HepG2 (cell line): Measurements from ENCODE around the gene TADA2B. TPM values are rescaled to one million over a fixed set of nuclear protein-coding genes. Genes with fewer than 3 reads are reported as not detected.
A peak's percentile ranks its signal among the peaks of the same experiment; 100 is the strongest.

ENCODE experiments used
- CBFB ChIP-seq: sonication (generic); formaldehyde crosslinking; IDR thresholded peaks from 2 replicates; pipeline ENCODE4 v1.4.0; 2020; ENCODE audit warnings: missing genetic modification reagents
- CCAR2 ChIP-seq: fragments of 200-400 bp; formaldehyde crosslinking; optimal IDR thresholded peaks from 2 replicates; pipeline ENCODE3; 2018; ENCODE audit warnings: low read depth, mild to moderate bottlenecking, low read length, moderate library complexity
- EEA1 ChIP-seq: sonication (generic); formaldehyde crosslinking; IDR thresholded peaks from 2 replicates; pipeline ENCODE4 v1.5.1; 2020; ENCODE audit warnings: mild to moderate bottlenecking, missing genetic modification reagents, borderline replicate concordance
- FIP1L1 ChIP-seq: fragments of 200-400 bp; formaldehyde crosslinking; IDR thresholded peaks from 2 replicates; pipeline ENCODE4 v1.6.1; 2018; ENCODE audit warnings: low read depth, mild to moderate bottlenecking, low read length, moderate library complexity, borderline replicate concordance; ENCODE audit not compliant: insufficient read depth
- HNF4G ChIP-seq, 2 experiments: sonication (generic) in 1 of 2; formaldehyde crosslinking in 1 of 2; IDR thresholded peaks; 2 replicates each; pipeline versions ENCODE4 v1.4.0 to v1.6.1; 2011 to 2020; ENCODE audit warnings: borderline replicate concordance in 2 of 2, low read depth in 2 of 2, mild to moderate bottlenecking in 2 of 2, low read length in 1 of 2, missing genetic modification reagents in 1 of 2, moderate library complexity in 1 of 2
- IRX3 ChIP-seq: sonication (generic); formaldehyde crosslinking; IDR thresholded peaks from 2 replicates; pipeline ENCODE4 v1.8.1; 2023; ENCODE audit warnings: mild to moderate bottlenecking, low read depth, missing genetic modification reagents, borderline replicate concordance
- KDM5B ChIP-seq: sonication (generic); formaldehyde crosslinking; IDR thresholded peaks from 2 replicates; pipeline ENCODE4 v1.4.0; 2020; ENCODE audit warnings: missing genetic modification reagents, mild to moderate bottlenecking, borderline replicate concordance
- MAFK ChIP-seq, 2 experiments: IDR thresholded peaks in 1 of 2; conservative IDR thresholded peaks in 1 of 2; 2 replicates each; pipeline ENCODE4 v1.6.1; 2011; ENCODE audit warnings: improper control_type of control experiment in 2 of 2, low read length in 2 of 2
- NFRKB ChIP-seq: fragments of 450-650 bp; IDR thresholded peaks from 2 replicates; pipeline ENCODE4 v1.6.1; 2017
- SMYD3 ChIP-seq: sonication (generic); formaldehyde crosslinking; IDR thresholded peaks from 2 replicates; pipeline ENCODE4 v1.8.1; 2023; ENCODE audit warnings: mild to moderate bottlenecking, missing genetic modification reagents
- TAF1 ChIP-seq: sonication (generic); formaldehyde crosslinking; IDR thresholded peaks from 2 replicates; pipeline ENCODE4 v1.4.0; 2020; ENCODE audit warnings: missing genetic modification reagents
- ZBTB7B ChIP-seq: sonication (generic); formaldehyde crosslinking; IDR thresholded peaks from 2 replicates; pipeline ENCODE4 v1.4.0; 2020; ENCODE audit warnings: missing genetic modification reagents
- ZFP62 ChIP-seq: sonication (generic); formaldehyde crosslinking; IDR thresholded peaks from 2 replicates; pipeline ENCODE4 v1.4.0; 2020; ENCODE audit warnings: missing genetic modification reagents
- ZNF260 ChIP-seq: sonication (generic); formaldehyde crosslinking; IDR thresholded peaks from 2 replicates; pipeline ENCODE4 v1.4.0; 2020; ENCODE audit warnings: missing genetic modification reagents, low read depth, mild to moderate bottlenecking, borderline replicate concordance
- ZNF367 ChIP-seq: sonication (generic); formaldehyde crosslinking; IDR thresholded peaks from 2 replicates; pipeline ENCODE4 v1.4.0; 2020; ENCODE audit warnings: missing genetic modification reagents, borderline replicate concordance
- ZNF501 ChIP-seq: sonication (generic); formaldehyde crosslinking; IDR thresholded peaks from 2 replicates; pipeline ENCODE4 v1.5.1; 2020; ENCODE audit warnings: mild to moderate bottlenecking, moderate library complexity, missing genetic modification reagents
- ZNF543 ChIP-seq: sonication (generic); formaldehyde crosslinking; IDR thresholded peaks from 2 replicates; pipeline ENCODE4 v1.4.0; 2020; ENCODE audit warnings: mild to moderate bottlenecking, missing genetic modification reagents
- ZNF598 ChIP-seq: sonication (generic); formaldehyde crosslinking; IDR thresholded peaks from 2 replicates; pipeline ENCODE4 v1.5.1; 2020; ENCODE audit warnings: mild to moderate bottlenecking, missing genetic modification reagents, borderline replicate concordance
- ZNF609 ChIP-seq: sonication (generic); formaldehyde crosslinking; IDR thresholded peaks from 2 replicates; pipeline ENCODE4 v1.4.0; 2020; ENCODE audit warnings: mild to moderate bottlenecking, missing genetic modification reagents, borderline replicate concordance
- ZNF75D ChIP-seq: sonication (generic); formaldehyde crosslinking; IDR thresholded peaks from 2 replicates; pipeline ENCODE4 v1.8.1; 2023; ENCODE audit warnings: missing genetic modification reagents, mild to moderate bottlenecking, borderline replicate concordance
- polyA plus RNA-seq, 8 experiments: library from polyadenylated mRNA; depleted of rRNA in 3 of 8; stranded (reverse) in 7 of 8; unstranded in 1 of 8; fragments of >200 nt; fragmentation: Illumina TruSeq in 4 of 8; extraction: Trizol in 4 of 8; gene quantifications; 2 replicates each; pipeline versions ENCODE4 v1.2.1 to v1.2.3, GENCODE V29; 2011 to 2016; ENCODE audit warnings: low read depth in 4 of 8, missing spikeins in 1 of 8, mixed read lengths in 1 of 8; ENCODE audit not compliant: insufficient read depth in 1 of 8
- total RNA-seq, 5 experiments: library from RNA; depleted of rRNA; stranded (reverse); fragments of >200 nt; fragmentation: Illumina TruSeq; extraction: Trizol; gene quantifications; 2 replicates each; pipeline ENCODE4 v1.2.3, GENCODE V29; 2016; ENCODE audit warnings: low read depth in 1 of 5
- TF ChIP-seq, protein P1 (sequence below), 2 experiments: fragments of 450-650 bp in 1 of 2; sonication (generic) in 1 of 2; formaldehyde crosslinking; IDR thresholded peaks; 2 replicates each; pipeline versions ENCODE4 v1.5.0 to v1.8.0; 2020 to 2022; ENCODE audit warnings: mild to moderate bottlenecking in 1 of 2, missing genetic modification reagents in 1 of 2
- TF ChIP-seq, protein P2 (sequence below): sonication (generic); formaldehyde crosslinking; IDR thresholded peaks from 2 replicates; pipeline ENCODE4 v1.8.0; 2022; ENCODE audit warnings: mild to moderate bottlenecking, missing genetic modification reagents, borderline replicate concordance

The TADA2B gene
- total and polyA plus RNA-seq, 2 of the 13 experiments (the other 11 are each of a cell fraction or from before 2014, with no cell fraction given): 4.6 to 8.9 TPM

DNA sequence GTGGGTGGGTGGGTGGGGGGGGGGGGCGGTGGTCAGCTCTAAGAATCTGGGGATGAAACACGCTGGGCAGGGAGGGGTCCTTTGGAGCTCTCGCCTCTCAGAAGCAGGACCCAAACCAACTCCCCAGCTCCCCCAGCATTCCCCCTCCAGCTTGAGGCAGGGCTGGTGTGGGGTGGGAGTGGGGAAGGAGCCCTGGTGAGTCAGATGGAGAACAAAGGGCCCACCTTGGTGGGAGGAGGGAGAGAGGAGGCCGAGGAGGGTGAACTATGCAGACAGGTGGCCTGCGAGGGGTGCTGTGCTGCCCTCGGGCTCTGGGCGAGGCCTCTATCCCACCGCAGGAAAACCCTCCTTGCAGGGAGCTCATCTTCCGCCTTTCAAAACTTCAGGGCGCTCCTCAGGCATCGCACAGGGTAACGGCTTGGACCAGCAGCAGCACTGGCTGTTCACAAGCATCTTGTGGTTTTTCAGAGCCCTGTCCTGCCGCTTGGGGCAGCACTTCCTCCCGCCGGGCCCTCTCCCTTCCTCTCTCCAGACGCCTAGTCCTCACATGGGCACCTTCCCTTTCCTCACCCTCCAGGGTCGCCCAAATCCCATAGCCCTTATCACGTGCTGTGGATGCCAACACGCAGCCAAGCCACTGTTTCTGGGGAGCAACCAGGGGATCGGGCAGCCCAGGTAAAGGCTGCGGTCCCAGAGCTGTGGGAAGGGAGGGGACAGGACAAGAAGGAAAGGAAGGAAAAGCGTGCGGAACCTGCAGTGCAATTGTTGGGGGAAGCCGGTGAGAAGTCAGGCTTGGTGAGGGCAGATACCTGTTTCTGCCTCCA, 58.7 kb downstream of the TADA2B start (continued):
- TF ChIP-seq MAFK (conservative IDR thresholded peaks at IDR 0.05 in 1 of 2, IDR thresholded peaks at IDR 0.05 in 1 of 2; ENCODE audit: low read length in 2 of 2) (no peak), IRX3 (CRISPR knock-in tag) (no peak), TAF1 (no peak), ZNF75D (CRISPR knock-in tag) (no peak), EEA1 (CRISPR knock-in tag) (no peak), ZNF260 (CRISPR knock-in tag) (no peak), FIP1L1 (no peak), CCAR2 (no peak), ZNF501 (CRISPR knock-in tag) (peak; percentile 35; the same call in 1 of the 2 replicates), SMYD3 (CRISPR knock-in tag) (no peak), ZNF367 (CRISPR knock-in tag) (no peak), ZNF543 (CRISPR knock-in tag) (no peak), ZNF598 (CRISPR knock-in tag) (peak; percentile 74; the same call in 1 of the 2 replicates), HNF4G (IDR thresholded peaks at IDR 0.05; ENCODE audit: borderline replicate concordance, low read depth, low read length) (no peak), HNF4G (CRISPR knock-in tag; IDR thresholded peaks at IDR 0.05; ENCODE audit: borderline replicate concordance, low read depth) (no peak), ZFP62 (no peak), NFRKB (no peak), KDM5B (no peak), CBFB (CRISPR knock-in tag) (peak; percentile 88), ZNF609 (CRISPR knock-in tag) (no peak), ZBTB7B (CRISPR knock-in tag) (no peak)
- TF ChIP-seq, protein P1, sequence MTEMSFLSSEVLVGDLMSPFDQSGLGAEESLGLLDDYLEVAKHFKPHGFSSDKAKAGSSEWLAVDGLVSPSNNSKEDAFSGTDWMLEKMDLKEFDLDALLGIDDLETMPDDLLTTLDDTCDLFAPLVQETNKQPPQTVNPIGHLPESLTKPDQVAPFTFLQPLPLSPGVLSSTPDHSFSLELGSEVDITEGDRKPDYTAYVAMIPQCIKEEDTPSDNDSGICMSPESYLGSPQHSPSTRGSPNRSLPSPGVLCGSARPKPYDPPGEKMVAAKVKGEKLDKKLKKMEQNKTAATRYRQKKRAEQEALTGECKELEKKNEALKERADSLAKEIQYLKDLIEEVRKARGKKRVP (CRISPR knock-in tag; IDR thresholded peaks at IDR 0.05): no peak
- TF ChIP-seq, protein P2, sequence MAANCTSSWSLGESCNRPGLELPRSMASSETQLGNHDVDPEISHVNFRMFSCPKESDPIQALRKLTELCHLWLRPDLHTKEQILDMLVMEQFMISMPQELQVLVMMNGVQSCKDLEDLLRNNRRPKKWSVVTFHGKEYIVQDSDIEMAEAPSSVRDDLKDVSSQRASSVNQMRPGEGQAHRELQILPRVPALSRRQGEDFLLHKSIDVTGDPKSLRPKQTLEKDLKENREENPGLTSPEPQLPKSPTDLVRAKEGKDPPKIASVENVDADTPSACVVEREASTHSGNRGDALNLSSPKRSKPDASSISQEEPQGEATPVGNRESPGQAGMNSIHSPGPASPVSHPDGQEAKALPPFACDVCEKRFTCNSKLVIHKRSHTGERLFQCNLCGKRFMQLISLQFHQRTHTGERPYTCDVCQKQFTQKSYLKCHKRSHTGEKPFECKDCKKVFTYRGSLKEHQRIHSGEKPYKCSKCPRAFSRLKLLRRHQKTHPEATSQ (CRISPR knock-in tag): no peak
